Uterus (tissue), 4 donors: ENCODE results near the gene MYL11. TPM values are rescaled to one million over a fixed set of nuclear protein-coding genes. Genes with fewer than 3 reads are reported as not detected.

Experiments
- DNase-seq, 2 donors: peaks; one replicate each; pipeline ENCODE4 v3.0.0-alpha.2; 2019 to 2020
- H3K27ac ChIP-seq, 2 donors: fragments of 200-600 bp; sonication (generic); 1 replicate in 1 of 2; 2 replicates in 1 of 2; pipeline ENCODE4 v1.5.1; 2016 to 2018
- H3K27me3 ChIP-seq, 2 donors: fragments of 200-600 bp; sonication (generic); one replicate each; pipeline ENCODE4 v1.5.1; 2018 to 2019; ENCODE audit warnings: control low read depth in 1 of 2
- H3K36me3 ChIP-seq, 2 donors: fragments of 200-600 bp; sonication (generic); one replicate each; pipeline ENCODE4 v1.5.1; 2019; ENCODE audit warnings: control low read depth in 1 of 2
- H3K4me1 ChIP-seq, 2 donors: fragments of 200-600 bp; sonication (generic); one replicate each; pipeline ENCODE4 v1.5.1; 2018 to 2019; ENCODE audit warnings: control low read depth in 1 of 2
- H3K4me3 ChIP-seq, 2 donors: fragments of 200-600 bp; sonication (generic); 1 replicate in 1 of 2; 2 replicates in 1 of 2; pipeline ENCODE4 v1.5.1; 2018 to 2019; ENCODE audit warnings: mild to moderate bottlenecking in 1 of 2
- H3K9me3 ChIP-seq, 2 donors: fragments of 200-600 bp; sonication (generic); one replicate each; pipeline ENCODE4 v1.5.1; 2019; ENCODE audit warnings: control low read depth in 1 of 2
- POLR2A ChIP-seq, 2 donors: fragments of 450-650 bp; IDR thresholded peaks; one replicate each; pipeline ENCODE4 v1.6.1; 2016; ENCODE audit warnings: antibody characterized with exemption in 2 of 2, mild to moderate bottlenecking in 1 of 2, moderate library complexity in 1 of 2
- intact Hi-C: fragments of 100-400 bp; cut with DNase I; formaldehyde crosslinking; loops from one replicate; pipeline ENCODE4 v1.15.1; 2023; ENCODE audit warnings: low total_unique reads
- total RNA-seq, 4 donors: library from RNA; depleted of rRNA in 3 of 4; stranded (reverse); fragments of >200 nt in 3 of 4; gene quantifications; one replicate each; pipeline versions ENCODE4 v1.1.0 to v1.2.4, GENCODE V29; 2014 to 2023
- TF ChIP-seq, protein P1 (sequence below), 4 experiments: fragments of 200-600 bp in 2 of 4; fragments of 450-650 bp in 2 of 4; sonication (generic) in 2 of 4; IDR thresholded peaks; one replicate each; pipeline ENCODE4 v1.5.1; 2016 to 2019; ENCODE audit warnings: antibody characterized with exemption in 4 of 4, mild to moderate bottlenecking in 2 of 4, moderate library complexity in 1 of 4
- donor health status: DM: yes; HTN: yes; CAD: no.

The MYL11 gene
- total RNA-seq, 4 donors from 2014 or later, result 1.2 TPM; not detected in 3

DNA sequence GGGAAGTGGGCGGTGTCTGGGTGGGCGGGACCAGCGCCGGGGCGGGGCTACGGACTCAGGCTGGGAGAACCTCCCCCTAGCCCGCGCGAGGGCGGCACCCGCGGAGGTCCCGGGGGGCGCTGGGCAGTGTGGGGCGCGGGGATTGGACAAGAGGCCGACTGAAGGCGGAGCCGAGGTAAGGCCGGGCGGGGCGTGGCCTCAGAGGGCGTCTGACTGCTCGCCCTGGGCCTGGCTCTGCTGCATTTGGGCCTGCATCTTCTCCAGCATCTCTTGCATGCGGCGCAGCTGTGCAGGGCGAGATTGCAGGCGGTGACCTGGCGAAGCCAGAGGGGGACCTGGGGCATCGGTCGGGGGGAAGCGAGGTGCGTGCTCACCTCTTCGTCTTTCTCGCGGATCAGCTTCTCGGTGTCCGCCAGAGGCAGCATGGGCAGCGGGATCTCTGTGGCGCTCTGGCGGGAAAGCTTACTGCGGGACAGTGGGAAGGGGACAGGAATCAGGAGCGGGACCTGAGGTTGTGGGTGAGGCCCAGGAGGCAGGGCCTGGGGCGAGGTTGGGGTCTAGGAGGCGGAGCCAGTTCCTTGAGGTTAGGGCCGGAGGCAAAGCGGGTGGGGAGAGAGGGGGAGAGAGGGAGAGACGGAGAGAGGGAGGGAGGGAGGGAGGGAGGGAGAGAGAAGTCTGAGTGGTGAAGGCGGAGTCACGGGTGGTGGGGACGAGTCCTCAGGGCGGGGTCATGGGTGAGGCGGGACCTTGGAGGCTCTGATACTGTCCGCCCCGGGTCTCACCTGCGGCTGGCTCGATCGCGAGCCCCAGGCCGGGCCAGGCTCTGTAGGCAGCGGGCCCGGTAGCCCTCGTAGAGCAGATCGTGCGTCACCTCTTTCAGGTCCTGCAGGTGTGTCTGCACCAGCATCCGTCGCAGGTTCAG is 3.9 kb downstream of the MYL11 start:
- Histone ChIP-seq H3K36me3 (no peaks in the 10 kb centered on the region), H3K9me3 (no peaks in the 10 kb centered on the region), H3K4me3 (peak overlapping the region; percentile 83 to 88), H3K27ac (peak overlapping the region; percentile 100), H3K27me3 (no peaks in the 10 kb centered on the region), H3K4me1 (no peaks in the 10 kb centered on the region)
- TF ChIP-seq POLR2A (IDR thresholded peaks at IDR 0.05), result peak; percentile 69 to 84
- TF ChIP-seq, protein P1, sequence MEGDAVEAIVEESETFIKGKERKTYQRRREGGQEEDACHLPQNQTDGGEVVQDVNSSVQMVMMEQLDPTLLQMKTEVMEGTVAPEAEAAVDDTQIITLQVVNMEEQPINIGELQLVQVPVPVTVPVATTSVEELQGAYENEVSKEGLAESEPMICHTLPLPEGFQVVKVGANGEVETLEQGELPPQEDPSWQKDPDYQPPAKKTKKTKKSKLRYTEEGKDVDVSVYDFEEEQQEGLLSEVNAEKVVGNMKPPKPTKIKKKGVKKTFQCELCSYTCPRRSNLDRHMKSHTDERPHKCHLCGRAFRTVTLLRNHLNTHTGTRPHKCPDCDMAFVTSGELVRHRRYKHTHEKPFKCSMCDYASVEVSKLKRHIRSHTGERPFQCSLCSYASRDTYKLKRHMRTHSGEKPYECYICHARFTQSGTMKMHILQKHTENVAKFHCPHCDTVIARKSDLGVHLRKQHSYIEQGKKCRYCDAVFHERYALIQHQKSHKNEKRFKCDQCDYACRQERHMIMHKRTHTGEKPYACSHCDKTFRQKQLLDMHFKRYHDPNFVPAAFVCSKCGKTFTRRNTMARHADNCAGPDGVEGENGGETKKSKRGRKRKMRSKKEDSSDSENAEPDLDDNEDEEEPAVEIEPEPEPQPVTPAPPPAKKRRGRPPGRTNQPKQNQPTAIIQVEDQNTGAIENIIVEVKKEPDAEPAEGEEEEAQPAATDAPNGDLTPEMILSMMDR (IDR thresholded peaks at IDR 0.05), result peak in 3 of 4 experiments; percentile 14 to 41 (median 16)
- intact Hi-C loops, result no loop called here
- peak; percentile 99 to 100 for DNase-seq

DNA sequence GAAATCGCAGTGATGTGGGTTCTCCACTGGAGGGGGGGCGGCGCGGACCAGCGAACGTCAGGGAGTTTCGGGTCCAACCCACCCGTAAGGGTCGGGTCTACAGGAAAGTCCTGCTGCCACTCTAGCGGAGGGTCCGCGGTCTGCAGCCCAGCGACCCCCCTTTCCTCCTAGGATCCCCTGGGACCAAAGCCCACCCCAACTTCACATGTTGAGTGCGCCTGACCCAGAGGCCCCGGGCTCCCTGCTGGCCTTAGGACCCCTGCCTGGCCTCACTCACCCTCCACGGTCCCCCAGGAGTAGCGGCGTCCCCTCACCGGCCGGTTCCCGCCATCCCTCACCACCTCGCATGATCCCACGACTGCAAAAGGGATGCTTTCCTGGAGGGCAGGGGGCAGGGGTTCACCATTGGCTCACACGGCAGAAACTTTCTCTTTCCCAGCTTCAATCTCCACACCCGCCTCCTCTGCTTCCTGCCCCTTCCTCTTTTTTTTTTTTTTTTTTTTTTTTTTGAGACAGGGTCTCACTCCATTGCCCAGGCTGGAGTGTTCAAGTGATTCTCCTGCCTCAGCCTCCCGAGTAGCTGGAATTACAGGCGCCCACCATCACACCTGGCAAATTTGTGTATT is 4.7 kb downstream of the MYL11 start:
- no peaks in the 10 kb centered on the region for H3K36me3 ChIP-seq
- H3K9me3 ChIP-seq, result no peaks in the 10 kb centered on the region
- H3K27me3 ChIP-seq, result no peaks in the 10 kb centered on the region
- TF ChIP-seq POLR2A (IDR thresholded peaks at IDR 0.05), result no peak
- TF ChIP-seq, protein P1 (IDR thresholded peaks at IDR 0.05), result peak in 1 of 4 experiments; percentile 12
- intact Hi-C loops, result no loop called here
- H3K4me1 ChIP-seq, result no peaks in the 10 kb centered on the region
- no peak for DNase-seq
- H3K4me3 ChIP-seq, result peak overlapping the region; percentile 83 to 88
- H3K27ac ChIP-seq, result peak overlapping the region; percentile 100

DNA sequence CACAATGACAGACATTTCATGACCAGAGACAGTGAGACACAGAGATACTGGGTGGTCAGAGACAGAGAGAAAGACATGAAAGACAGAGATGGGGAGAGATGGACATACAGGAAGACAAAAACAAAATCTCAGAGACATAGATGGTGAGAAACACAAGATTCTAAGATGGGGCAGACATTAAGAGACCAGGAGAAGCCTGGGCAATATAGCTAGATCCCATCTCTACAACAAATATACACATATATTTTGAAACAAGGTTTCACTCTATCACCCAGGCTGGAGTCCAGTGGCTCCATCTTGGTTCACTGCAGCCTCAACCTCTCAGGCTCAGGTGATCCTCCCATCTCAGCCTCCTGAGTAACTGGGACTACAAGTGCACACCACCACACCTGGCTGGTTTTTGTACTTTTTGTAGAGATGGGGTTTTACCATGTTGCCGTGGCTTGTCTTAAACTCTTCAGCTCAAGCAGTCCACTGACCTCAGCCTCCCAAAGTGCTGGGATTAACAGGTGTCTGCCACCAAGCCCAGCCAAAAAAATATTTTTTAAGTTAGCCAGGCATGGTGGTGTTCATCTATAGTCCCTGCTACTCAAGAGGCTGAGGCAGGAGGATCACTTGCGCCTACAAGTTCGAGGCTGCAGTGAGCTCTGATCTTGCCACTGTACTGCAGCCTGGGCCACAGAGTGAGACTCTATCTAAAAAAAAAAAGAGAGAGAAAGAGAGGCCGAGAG is 5.6 kb downstream of the MYL11 start:
- Histone ChIP-seq H3K27ac (no peak overlapping the region), H3K4me1 (no peaks in the 10 kb centered on the region), H3K27me3 (no peaks in the 10 kb centered on the region), H3K9me3 (no peaks in the 10 kb centered on the region), H3K4me3 (no peak overlapping the region), H3K36me3 (no peaks in the 10 kb centered on the region)
- DNase-seq, result no peak
- intact Hi-C loops, result no loop called here
- TF ChIP-seq, protein P1 (IDR thresholded peaks at IDR 0.05), result no peak
- no peak for TF ChIP-seq POLR2A (IDR thresholded peaks at IDR 0.05)

DNA sequence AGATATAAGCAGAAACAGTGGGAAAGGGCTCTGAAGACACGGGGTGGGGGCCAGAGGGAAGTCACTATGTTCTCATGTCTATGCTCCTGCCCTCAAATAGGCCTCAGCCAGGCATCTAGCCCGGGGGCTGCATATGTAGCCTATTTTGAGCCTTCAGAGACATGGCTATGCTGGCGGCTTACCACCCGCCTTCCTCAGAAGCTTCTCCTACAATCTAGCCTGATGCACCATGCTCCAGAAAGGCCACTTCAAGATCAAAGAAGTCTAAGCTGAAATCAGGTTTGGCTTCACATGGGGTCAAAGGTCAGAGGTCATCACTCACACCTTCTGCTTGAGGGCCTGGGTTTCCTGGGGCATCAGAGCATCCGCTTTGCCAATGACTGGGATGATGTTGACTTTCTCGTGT is 6.2 kb downstream of the MYL11 start:
- no peaks in the 10 kb centered on the region for H3K36me3 ChIP-seq
- no peak for DNase-seq
- no peaks in the 10 kb centered on the region for H3K27me3 ChIP-seq
- H3K27ac ChIP-seq, result no peak overlapping the region
- H3K9me3 ChIP-seq, result no peaks in the 10 kb centered on the region
- no peak overlapping the region for H3K4me3 ChIP-seq
- intact Hi-C loops, result no loop called here
- H3K4me1 ChIP-seq, result no peaks in the 10 kb centered on the region
- TF ChIP-seq POLR2A (IDR thresholded peaks at IDR 0.05), result no peak
- TF ChIP-seq, protein P1 (IDR thresholded peaks at IDR 0.05), result no peak
